ENCODE results near the gene UCN.
"Not testable (repeated sequence)": the region's sequence is repeated elsewhere in the genome, so short reads cannot be mapped to it uniquely, and the experiment has no call there.

DNA sequence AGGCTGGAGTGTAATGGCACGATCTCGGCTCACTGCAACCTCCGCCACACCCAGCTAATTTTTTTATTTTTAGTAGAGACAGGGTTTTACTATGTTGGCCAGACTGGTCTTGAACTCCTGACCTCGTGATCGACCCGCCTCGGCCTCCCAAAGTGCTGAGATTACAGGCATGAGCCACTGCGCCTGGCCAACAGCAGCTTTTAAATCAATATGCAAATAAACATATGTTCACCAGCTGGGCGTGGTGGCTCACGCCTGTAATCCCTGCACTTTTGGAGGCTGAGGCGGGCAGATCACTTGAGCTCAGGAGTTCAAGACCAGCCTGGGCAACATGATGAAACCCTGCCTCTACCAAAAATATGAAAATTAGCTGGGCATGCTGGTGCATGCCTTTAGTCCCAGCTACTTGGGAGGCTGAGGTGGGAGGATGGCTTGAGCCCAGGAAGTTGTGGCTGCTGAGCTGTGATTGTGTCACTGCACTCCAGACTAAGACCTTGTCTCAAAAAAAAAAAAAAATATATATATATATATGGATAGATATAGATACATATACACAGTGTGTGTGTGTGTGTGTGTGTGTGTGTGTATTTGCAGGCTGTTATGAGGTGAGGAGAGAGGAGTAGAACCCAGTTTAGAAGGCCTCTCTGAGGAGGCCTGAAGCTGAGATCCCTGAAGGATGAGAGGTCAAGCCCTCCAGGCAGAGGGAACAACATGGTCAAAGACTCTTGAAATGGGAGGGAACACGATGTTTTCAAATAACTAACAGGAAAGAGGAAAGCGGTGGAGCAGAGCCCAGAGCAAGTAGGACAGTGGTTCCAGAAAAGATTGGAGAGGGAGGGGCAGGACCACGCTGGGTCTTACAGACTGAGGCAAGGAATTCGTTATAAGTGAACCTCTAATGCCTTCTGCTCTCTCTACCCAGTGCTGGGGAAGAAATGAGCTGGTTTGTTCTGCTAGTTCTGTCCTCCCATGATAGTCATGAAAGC, 35.4 kb downstream of the UCN start:
- TF ChIP-seq CTCF (conservative IDR thresholded peaks at IDR 0.05; ENCODE audit: low read length); EZH2phosphoT487 (IDR thresholded peaks at IDR 0.05; ENCODE audit: borderline replicate concordance): not testable (repeated sequence)
